ENCODE measurements around the gene TENM3. TPM values are rescaled to one million over a fixed set of nuclear protein-coding genes. Genes with fewer than 3 reads are reported as not detected.

The TENM3 gene
- total RNA-seq, 1 donor from 2014 or later, result not detected

DNA sequence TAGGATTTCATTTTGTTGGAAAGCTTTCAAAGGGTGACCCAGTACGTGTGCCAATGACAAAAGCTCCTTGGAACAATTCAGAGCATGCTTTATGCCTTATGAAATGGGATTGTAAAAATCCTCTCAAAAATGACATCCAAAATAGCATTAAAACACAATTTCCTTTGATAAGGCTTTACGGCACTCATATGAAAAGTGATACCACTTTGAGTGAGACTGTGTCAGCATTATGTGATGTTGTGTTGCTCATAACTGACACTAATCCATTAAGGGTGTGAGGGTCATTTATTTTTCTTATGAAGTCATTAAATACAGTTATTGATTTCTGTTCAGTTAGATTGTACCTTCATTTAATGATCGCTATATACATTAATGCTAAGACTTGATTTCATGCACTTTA is 250.2 kb downstream of the TENM3 start:
- CTCF ChIA-PET, result no interaction called here
- Mint-ChIP-seq H3K4me3 (no peak overlapping the region), H3K36me3 (ENCODE audit: low read depth) (no peaks in the 10 kb centered on the region), H3K9me3 (no peaks in the 10 kb centered on the region), H3K4me1 (peaks cover 3% of the 10 kb centered on the region), H3K27me3 (no peaks in the 10 kb centered on the region), H3K27ac (no peak overlapping the region)
- TF ChIP-seq, protein P1, sequence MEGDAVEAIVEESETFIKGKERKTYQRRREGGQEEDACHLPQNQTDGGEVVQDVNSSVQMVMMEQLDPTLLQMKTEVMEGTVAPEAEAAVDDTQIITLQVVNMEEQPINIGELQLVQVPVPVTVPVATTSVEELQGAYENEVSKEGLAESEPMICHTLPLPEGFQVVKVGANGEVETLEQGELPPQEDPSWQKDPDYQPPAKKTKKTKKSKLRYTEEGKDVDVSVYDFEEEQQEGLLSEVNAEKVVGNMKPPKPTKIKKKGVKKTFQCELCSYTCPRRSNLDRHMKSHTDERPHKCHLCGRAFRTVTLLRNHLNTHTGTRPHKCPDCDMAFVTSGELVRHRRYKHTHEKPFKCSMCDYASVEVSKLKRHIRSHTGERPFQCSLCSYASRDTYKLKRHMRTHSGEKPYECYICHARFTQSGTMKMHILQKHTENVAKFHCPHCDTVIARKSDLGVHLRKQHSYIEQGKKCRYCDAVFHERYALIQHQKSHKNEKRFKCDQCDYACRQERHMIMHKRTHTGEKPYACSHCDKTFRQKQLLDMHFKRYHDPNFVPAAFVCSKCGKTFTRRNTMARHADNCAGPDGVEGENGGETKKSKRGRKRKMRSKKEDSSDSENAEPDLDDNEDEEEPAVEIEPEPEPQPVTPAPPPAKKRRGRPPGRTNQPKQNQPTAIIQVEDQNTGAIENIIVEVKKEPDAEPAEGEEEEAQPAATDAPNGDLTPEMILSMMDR (IDR thresholded peaks at IDR 0.05), result no peak
- intact Hi-C loops (cut with micrococcal nuclease), result no loop called here
- no peak for ATAC-seq (ENCODE audit: low read depth)
- POLR2A ChIA-PET, result no interaction called here
- DNase-seq, result no peak

DNA sequence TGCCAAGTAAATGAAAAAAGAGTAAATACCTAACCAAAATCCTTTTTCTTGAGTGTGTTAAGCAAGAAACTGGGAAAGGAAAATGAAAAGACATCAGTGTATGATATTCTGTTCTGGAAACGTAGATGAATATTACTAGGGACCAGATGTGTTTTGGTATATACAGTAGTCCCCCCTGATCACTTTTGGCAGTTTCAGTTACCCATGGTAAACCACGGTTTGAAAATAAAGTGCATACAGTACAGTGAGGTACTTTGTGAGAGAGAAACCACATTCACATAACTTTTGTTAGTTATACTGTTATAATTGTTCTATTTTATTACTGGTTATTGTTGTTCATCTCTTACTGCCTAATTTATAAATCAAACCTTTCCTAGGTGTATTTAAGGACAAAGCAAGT is 250.9 kb downstream of the TENM3 start:
- CTCF ChIA-PET, result no interaction called here

DNA sequence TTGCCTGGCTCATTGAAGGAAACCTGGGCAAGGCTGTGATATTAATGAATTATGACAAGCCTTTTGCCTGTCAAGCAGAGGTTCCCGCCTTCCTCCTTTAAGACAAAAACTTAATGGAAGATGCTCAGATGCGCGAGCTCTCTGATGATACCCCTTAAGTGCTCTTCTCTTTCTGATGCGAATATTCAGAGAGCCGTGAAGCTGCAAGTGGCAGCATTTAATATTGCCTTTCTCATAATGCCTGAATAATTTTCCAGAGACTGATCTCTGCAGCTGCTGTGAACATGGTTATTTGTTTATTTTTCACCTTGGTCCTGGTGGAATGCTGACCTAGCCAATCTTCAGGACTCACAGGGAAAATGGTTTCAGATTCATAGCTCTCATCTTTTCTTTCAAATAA is 251.8 kb downstream of the TENM3 start:
- ChIA-PET POLR2A (no interaction called here), CTCF (no interaction called here)
- Mint-ChIP-seq H3K27me3 (no peaks in the 10 kb centered on the region), H3K27ac (no peak overlapping the region), H3K4me3 (no peak overlapping the region), H3K9me3 (no peaks in the 10 kb centered on the region), H3K36me3 (ENCODE audit: low read depth) (no peaks in the 10 kb centered on the region), H3K4me1 (peaks cover 3% of the 10 kb centered on the region)
- DNase-seq (no peak), ATAC-seq (ENCODE audit: low read depth) (no peak)
- TF ChIP-seq, protein P1 (IDR thresholded peaks at IDR 0.05), result no peak
- intact Hi-C loops (cut with micrococcal nuclease), result no loop called here

More for the DNA sequence above, 250.9 kb downstream of the TENM3 start:
- Mint-ChIP-seq H3K9me3 (no peaks in the 10 kb centered on the region), H3K4me3 (no peak overlapping the region), H3K4me1 (peaks cover 3% of the 10 kb centered on the region), H3K27me3 (no peaks in the 10 kb centered on the region), H3K36me3 (ENCODE audit: low read depth) (no peaks in the 10 kb centered on the region), H3K27ac (no peak overlapping the region)
- POLR2A ChIA-PET, result no interaction called here
- TF ChIP-seq, protein P1 (IDR thresholded peaks at IDR 0.05), result no peak
- no peak for ATAC-seq (ENCODE audit: low read depth)
- intact Hi-C loops (cut with micrococcal nuclease), result no loop called here
- DNase-seq, result no peak

DNA sequence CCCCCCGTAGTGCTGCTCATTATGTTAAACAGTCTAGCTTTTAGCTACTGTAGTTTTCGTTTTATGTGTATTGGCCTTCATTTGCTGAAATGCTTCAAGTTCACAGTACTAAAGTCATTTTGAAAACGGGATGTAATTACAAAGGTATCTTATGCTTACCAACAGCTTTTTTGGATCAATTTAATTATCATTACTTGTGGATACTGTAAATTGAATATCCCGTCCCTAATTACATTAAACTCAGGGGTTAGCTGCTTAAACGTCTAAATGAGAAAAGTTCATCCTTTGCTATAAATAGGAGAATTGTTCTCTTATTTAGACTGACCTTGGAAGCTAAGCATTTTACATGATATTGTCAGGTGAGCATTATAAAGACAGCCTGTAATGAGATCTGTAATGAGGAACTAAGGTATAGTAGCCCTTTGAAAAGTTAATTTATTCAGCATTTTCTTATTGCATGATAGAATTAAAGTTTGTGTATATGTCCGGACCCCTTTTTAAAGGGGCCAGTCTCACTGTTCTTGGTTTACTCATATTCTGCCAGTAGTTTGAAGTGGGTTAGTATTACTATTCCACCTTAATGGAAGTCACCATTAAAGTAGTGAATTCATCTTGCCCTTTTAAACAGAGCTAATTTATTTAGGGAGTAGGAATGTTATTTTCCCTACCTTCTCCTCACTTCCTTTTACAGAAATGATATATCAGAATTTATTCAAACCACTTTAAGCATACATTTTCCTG is 252.6 kb downstream of the TENM3 start:
- Mint-ChIP-seq H3K4me3 (no peak overlapping the region), H3K27ac (no peak overlapping the region), H3K9me3 (no peaks in the 10 kb centered on the region), H3K4me1 (peaks cover 3% of the 10 kb centered on the region), H3K27me3 (peaks cover under 1% of the 10 kb centered on the region), H3K36me3 (ENCODE audit: low read depth) (no peaks in the 10 kb centered on the region)
- POLR2A ChIA-PET, result no interaction called here
- no peak for DNase-seq
- TF ChIP-seq, protein P1 (IDR thresholded peaks at IDR 0.05), result no peak
- intact Hi-C loops (cut with micrococcal nuclease), result no loop called here
- CTCF ChIA-PET, result no interaction called here
- no peak for ATAC-seq (ENCODE audit: low read depth)

DNA sequence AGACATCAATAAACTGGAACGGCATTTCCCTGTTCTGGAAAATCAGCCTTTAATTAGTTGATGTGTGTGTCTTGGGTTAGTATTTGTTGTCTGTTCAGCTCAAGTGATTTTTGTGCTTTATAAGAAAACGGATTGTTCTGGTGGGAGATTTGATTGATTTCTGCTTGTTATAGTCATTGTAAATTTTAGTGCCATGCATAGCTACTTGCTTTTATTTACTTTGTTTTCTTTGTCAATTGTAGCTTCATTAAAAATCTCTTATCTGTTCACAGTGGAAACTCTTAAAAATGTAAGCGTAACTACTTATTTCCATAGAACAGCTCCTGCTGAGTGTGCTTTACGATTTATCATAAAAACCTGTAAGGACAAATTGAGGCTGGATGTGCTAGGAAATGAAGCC is 253.2 kb downstream of the TENM3 start:
- DNase-seq (no peak), ATAC-seq (ENCODE audit: low read depth) (no peak)
- no peaks in the 10 kb centered on the region for H3K36me3 Mint-ChIP-seq (ENCODE audit: low read depth)
- peaks cover 2% of the 10 kb centered on the region for H3K27me3 Mint-ChIP-seq
- no peak overlapping the region for H3K4me3 Mint-ChIP-seq
- ChIA-PET CTCF (interaction anchor here (1.0 kb wide), 1 partner anchor 429 kb away, joined by 3 read pairs; no protein-coding TSS in a partner anchor), POLR2A (no interaction called here)
- intact Hi-C loops (cut with micrococcal nuclease), result no loop called here
- H3K9me3 Mint-ChIP-seq, result no peaks in the 10 kb centered on the region
- no peak overlapping the region for H3K27ac Mint-ChIP-seq
- peaks cover 3% of the 10 kb centered on the region for H3K4me1 Mint-ChIP-seq
- TF ChIP-seq, protein P1 (IDR thresholded peaks at IDR 0.05), result no peak
